NCI-H2227 treated with DMSO at 0.1 percent for 48 hours (cell line): ENCODE data around the gene RBM20.
A peak's percentile ranks its signal among the peaks of the same experiment; 100 is the strongest.
"Not testable (repeated sequence)": the region's sequence is repeated elsewhere in the genome, so short reads cannot be mapped to it uniquely, and the experiment has no call there.

ENCODE experiments used
- DNase-seq: peaks from one replicate; lab custom pipeline; 2025; lab: John Stamatoyannopoulos, UW

RBM20 gene

GRCh38 chr10:110643653-110644597 lies at the start of gene RBM20:
Gene RBM20 (plus strand): TSS chr10:110644336. CDS start chr10:110644455, 119 bp downstream.
- DNase-seq = peak; percentile 11

- DNase-seq = no peak
These were observed 46.7 kb upstream of the RBM20 start for GRCh38 chr10:110597476-110597875.

- DNase-seq = peak; percentile 12
These were observed 43.5 kb upstream of the RBM20 start for GRCh38 chr10:110600487-110601101.

- DNase-seq = no peak
These were observed 42.6 kb upstream of the RBM20 start for GRCh38 chr10:110601581-110601980.

- no peak for DNase-seq
These were observed 36.0 kb upstream of the RBM20 start for GRCh38 chr10:110608087-110608486.

- peak; percentile 47 for DNase-seq
These were observed 34.5 kb upstream of the RBM20 start for GRCh38 chr10:110609605-110610004.

DNA sequence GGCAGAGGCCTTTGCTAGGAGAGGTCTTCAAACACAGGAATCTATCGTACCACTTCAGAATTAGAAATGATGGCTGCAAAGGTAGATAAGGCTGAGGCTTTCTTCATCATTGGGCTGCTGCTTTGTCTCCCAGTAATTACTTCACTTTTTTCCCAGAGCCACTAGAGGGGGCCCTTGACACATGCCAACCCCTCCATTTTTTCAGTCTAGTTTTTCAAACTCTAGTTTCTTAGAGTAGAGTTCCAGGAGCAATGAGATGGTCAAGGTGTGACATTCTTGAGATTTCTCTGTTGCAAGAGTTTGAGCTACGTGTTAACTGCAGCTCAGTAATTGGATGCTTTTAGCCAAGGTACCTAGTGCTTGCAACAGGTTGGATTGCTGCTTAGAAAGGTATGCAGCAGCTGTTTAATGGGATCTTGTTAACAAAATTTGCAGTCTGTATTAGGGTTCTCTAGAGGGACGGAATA lies 33.8 kb upstream of the RBM20 start:
- peak; percentile 71 for DNase-seq

DNA sequence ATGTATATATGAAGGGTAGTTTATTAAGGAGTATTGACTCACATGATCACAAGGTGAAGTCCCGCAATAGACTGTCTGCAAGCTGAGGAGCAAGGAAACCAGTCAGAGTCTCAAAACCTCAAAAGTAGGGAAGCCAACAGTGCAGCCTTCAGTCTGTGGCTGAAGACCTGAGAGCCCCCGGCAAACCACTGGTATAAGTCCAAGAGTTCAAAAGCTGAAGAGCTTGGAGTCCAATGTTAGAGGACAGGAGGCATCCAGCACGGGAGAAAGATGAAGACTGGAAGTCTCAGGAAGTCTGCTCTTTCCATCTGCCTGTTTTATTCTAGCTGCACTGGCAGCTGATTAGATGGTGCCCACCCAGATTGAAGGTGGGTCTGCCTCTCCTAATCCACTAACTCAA lies 33.4 kb upstream of the RBM20 start:
- not testable (repeated sequence) for DNase-seq

DNA sequence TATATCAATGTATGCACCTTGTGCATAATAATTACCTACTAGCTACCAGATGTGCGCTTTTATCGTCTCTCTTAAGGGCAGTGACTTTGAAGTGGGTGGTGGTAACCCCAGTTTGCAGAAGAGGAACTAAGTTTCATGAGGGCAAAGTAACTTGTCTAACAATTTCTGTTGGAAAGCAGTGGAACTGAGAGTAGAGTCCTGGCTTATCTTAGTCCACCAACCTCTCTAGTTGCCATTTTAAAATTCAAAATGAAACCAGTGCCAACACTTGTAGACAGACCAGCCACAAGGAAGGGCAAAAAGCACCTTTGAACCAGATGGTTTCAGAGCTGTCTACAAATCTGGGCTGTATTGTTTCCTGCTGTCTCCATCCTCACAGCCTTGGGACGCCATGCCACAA lies 32.0 kb upstream of the RBM20 start:
- DNase-seq = no peak

- DNase-seq = no peak
These were observed 31.5 kb upstream of the RBM20 start for GRCh38 chr10:110612629-110613028.

DNA sequence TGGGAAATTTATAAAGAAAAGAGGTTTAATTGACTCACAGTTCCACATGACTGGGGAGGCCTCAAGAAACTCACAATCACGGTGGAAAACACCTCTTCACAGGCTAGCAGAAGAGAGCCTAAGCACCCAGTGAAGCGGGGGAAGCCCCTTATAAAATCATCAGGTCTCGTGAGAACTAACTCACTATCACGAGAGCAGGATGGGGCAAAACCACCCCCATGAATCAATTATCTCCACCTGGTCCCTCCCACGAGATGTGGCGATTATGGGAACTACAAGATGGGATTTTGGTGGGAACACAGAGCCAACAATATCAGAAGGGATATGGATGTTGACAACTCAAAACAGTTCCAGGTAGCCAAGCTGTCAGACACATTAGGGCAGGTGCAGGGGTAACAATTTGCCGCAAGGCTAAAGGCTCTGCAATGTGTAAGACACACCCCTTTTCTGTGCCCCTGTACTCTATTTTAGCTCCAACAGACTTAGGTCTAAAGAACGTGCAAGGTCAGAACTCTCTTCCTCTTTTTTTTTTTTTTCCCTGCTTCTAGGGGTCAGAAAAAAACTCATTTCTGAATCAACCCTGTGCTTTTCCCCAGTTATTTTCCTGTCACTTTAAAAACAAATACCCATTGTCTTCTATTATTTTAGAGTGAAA lies 30.7 kb upstream of the RBM20 start:
- no peak for DNase-seq

- no peak for DNase-seq
These were observed 30.1 kb upstream of the RBM20 start for GRCh38 chr10:110613996-110614495.

DNA sequence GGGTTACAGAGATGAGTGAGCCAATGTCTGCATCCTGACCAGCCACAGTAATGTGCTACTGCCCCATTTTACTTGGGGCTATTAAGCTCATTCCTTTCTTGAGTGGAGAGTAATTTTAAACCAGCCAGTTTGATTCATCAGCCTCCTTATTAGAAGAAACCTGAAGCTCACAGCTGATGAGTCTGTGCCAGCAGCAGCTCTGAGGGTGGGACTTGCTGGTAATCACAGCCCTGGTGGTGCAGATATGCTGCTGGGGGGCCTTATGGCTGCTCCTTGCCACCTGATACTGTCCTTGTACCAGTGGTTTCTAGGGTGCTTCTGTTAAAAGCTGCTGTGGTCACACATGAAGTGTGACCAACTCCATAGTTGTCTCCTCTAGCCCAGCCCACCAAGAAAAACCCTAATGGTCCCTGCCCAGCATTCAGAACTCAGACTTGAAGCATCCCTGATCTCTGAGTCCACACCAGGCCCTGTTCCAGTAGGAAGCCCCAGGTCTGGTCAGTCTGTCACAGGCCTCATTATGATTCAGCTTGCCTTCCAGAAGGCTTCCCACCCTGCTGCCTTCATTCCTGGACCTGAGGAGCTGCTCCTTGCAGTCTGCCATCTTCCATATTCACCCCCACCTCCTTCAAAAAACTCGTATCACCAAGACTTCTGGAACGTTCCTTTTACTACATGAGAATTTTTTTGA lies 28.9 kb upstream of the RBM20 start:
- no peak for DNase-seq

DNA sequence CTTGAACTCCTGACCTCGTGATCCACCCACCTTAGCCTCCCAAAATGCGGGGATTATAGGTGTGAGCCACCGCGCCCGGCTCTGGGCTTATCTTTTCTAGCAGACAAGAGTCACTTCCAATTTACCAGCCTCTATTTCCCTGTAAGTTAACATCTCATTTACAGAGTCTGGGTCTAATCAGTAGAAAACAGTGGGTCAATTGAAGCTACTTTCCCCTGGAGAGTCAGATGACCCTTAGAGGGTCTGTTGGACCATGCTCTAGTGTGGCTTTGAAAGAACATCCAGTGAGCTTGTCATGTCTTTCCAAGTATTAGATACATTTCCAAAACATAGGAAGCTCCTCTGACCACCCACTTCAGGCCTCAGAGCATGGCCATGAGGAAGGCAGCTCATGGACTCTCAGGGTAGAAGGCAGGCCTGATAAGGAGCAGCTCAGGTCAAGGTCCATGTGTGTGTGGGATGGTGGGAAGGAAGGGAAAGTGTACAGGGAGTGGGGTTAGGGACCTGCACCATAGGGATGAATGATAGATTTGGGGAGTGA lies 27.6 kb upstream of the RBM20 start:
- no peak for DNase-seq

DNA sequence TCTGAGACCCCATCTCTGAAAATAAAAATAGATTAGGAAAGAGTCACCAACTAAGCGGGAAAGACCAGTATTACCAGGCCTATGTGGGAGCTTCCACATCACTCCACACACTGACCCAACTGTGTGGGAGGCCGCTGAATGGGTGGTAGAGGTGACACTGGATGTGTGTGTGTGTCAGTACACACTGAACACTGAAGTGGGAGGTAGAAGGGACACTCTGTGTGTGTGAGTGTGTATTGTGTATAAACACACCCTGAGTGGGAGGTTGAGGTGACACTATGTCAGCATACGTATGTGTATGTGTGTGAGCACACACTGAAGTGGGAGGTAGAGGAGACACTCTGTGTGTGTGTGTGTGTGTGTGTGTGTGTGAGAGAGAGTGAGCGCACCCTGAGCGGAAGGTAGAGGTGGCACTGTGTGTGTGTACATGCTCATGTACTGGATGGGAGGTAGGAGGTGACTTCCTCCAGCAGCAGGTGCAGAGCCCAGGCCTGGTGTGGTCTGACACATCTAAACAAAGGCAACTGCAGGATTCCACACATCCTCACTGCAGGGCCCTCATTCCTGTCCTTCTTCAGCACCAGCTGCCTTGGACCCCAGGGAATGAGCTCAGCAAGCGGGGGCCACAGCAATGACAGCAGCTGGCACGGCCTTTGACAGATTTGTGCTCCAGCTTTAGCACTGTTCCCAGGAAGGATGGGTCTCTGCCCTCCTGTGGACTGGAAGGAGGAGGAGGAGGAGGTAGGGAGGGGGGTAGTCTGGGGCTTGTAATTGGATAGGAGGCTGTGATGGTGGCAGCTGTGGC lies 26.5 kb upstream of the RBM20 start:
- no peak for DNase-seq

- no peak for DNase-seq
These were observed 25.9 kb upstream of the RBM20 start for GRCh38 chr10:110618230-110618610.

DNA sequence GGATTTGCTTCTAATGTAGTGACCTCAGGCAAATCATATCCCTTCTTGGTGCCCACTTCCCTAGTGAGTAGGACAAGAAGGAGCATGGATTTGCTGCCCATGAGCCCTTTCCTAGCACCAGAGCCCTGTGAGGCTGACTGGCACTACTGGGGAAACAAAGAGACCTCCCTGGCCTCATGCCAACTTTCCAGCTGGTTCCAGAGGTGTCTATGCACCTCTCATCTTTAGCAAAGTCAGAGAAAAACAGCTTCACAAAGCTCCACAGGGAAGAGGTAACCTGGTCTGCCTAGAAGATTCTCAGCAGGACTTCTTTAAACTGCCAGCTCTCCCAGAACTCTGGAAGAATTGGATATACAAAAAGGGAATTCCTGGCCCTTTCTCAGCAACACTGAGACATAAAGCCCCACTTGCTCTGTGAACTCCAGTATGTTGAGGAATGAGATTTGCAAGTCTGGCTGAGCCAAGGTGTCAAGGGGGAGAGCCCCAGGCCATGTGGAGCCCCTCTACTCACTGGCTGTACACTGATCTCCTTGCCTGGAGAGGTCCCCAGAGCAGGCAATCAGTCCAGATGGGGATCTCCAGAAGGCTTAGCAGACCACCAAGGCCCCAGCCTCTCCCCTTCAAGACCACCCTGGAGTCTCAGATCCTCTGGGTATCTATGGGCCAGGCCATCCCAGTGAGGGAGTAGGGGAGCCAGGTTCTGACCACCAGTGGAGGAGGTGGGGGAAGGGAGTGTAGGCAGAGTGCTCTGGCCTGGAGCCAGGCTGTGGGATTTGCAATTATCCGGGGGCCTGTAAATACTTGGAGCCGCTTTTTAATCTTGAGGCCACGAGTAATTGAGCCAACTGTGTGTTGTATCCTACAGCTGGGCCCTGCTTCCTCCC lies 24.4 kb upstream of the RBM20 start:
- DNase-seq = peak; percentile 7

- DNase-seq = no peak
These were observed 23.8 kb upstream of the RBM20 start for GRCh38 chr10:110620398-110620719.

- DNase-seq = not testable (repeated sequence)
These were observed 20.8 kb upstream of the RBM20 start for GRCh38 chr10:110623316-110623715.

DNA sequence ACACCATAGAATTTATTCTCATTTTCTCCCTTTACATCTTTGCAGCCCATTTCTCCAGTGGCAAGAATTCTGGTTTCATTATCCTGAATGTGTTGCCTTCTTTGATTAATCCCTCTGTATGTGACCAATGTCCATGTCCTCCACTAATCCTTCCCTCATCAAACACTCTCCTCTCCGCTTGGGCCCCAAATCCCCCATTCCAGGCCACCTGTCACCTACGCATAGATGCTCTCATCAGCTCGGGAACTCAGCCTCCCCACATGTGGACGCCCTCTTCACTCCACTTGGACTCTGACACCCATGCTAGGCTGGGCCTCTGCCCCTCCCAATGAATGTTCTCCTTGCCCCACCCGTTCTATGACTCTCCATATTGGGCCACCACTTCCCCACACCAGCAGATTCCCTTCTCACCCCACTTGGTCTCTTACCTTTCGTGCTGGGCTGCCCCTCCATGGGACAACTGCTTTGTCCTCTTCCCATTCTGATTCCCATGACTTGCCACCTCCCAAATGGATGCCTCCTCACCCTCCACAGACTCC lies 18.7 kb upstream of the RBM20 start:
- DNase-seq = no peak
